Activated T-helper 1 cell treated with Interleukin-2 at 50 U/mL for 16 hours (primary cell): ENCODE results near the gene CLDN22.

ENCODE experiments used
- DNase-seq: peaks from one replicate; pipeline ENCODE4 v3.0.0-alpha.2; 2020; ENCODE audit warnings: low read depth

CLDN22 gene

DNA sequence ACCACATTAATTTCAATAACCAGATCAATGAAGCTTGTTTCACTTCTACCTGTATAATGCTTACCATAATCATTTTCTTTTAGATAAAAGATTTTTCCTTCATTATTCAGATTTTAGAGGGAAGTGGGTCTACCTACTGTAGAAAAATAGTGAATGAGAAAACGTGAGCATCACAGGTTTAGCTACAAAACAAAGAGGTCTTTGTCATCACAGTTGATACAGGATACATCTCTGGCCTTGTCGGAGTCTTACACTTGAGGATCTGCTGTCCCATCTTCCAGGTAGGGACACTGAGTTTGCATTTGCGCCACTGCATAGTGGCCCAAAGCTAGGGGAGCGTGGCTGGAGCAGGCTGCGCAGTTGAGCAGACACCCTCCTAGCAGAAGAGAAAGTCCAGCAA, 1.4 kb upstream of the CLDN22 start:
- DNase-seq, result no peak

GRCh38 chr4:183321079-183321478, 1.0 kb upstream of the CLDN22 start:
- DNase-seq, result no peak

- DNase-seq, result no peak
Measured at GRCh38 chr4:183318656-183319055, 1.4 kb downstream of the CLDN22 start.

- no peak for DNase-seq
Measured at GRCh38 chr4:183314806-183315205, 5.3 kb downstream of the CLDN22 start.

DNA sequence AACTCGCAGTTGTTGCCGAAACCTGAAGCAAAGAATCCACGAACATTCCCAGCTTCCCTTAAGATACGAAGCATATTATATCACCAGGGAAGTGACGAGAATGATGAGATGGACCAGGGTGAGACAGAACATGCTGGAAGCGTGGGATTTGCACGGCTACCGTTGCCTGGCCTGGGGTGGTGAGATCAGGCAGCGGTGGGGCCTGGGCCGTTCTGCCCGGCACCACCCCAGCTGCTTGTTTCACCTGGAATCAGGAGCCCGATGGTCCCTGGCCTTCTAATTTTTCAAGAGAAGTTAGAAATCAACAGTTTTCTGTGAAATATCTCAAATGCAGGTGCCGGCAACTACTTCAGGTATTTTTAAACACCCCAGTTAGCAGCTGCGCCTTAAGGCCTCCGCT, 5.7 kb downstream of the CLDN22 start:
- DNase-seq, result no peak

GRCh38 chr4:183312841-183313240, 7.2 kb downstream of the CLDN22 start:
- DNase-seq, result no peak

DNA sequence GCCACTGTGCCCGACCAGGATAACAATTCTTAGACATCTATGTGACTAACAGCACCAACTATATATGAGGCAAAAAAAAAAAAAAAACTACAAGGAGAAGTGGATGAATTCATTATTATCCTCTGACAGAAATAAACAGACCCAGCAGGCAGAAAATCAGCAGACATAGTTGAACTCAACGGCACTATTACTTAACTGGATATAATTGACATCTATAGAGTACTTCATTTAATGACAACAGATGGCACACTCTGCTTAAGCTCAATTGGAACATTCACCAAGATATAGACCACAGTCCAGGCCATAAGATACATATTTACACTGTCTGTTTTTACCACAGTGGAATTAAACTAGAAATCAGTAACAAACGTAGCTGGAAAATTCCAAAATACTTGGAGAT, 13.3 kb downstream of the CLDN22 start:
- no peak for DNase-seq

DNA sequence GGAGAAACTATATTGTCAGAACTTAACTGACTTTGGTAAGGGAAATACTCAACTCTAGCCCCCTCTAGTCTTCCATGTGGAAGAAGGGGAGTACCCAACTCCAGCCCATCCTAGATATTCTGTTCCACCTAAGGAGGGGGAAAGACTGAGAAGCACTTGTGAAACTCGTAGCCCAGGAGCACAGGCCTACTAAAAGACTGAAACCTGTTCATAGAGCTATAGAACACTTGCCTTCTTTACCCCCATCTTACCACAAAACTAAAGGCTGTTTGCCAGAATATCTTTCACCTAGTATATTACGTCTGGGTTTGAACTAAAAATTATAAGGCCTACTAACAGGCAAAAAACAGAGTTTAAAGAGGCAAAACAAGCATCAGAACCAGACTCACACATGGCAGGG, 15.5 kb downstream of the CLDN22 start:
- no peak for DNase-seq

GRCh38 chr4:183304067-183304466, 16.0 kb downstream of the CLDN22 start:
- no peak for DNase-seq

DNA sequence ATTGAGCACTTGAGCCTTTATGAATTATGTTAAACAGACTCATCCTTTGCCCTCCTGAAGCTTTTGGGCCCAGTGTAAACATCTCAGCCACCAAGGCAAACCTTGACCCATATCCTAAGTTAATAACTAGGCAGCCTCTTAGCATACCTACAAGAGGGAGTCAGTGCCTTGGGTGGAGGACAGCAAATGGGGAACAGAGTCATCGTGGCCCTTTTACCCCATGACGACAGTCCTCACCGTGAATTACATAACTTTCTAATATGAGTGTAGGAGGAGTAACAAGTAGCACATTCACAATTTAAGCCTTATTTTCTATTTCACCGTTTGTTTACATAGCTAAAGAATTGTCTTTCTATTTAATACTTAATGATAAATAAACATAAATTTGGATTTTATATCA, 16.8 kb downstream of the CLDN22 start:
- DNase-seq, result no peak

DNA sequence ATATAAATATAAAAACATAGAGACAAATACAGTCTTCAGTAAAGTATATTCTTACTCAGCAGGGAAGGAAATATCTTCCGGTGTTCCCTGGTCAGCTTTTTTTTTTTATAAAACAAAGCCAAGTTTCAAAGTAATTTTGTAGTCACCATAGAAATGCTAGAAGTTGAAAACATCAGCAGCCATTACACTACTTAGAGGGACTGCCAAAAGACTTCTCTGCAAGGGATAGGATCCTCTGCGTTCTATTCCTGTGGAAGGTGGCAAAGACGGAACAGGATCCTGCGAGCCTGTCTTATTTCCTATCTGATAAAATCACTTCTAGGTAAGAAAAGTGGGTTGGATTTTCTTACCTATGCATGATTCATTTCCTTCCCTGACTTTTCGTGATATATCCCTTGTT, 19.4 kb downstream of the CLDN22 start:
- DNase-seq, result no peak

GRCh38 chr4:183300070-183300469, 20.0 kb downstream of the CLDN22 start:
- no peak for DNase-seq

DNA sequence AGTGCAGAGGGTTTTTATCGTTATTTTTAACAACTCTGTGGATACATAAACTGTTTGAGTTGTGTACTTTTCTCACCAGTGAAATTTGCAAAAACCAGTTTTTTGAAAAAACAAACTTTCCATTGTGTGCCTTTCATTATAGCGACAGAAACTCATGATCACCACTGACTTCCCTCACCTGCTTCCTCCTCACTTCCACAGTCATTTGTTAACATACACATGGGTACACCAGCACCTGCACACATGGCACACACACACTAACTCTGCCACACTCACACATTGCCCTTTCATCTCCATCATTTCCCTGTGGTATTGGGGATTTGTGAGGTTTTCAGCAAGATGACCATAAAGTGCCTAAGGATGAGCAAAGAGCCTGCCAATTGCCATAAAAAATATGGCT, 20.6 kb downstream of the CLDN22 start:
- no peak for DNase-seq

DNA sequence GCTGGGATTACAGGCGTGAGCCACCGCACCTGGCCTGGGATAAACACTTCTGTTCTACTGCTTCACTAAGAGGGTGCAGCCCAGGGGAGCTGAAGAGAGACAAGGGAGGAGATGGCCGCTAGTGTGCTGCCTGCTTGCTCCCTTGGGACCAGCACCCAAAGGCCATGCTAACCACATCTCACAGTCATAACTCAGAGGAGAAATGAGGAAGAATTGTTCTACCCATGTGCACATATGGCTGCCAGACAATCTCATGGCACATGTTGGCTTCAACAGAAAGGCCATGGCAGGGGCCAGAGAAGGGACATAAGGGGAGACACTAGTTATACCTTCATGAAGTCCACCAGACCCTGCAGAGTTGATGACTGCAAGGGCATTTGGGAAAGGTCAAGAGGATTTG, 22.4 kb downstream of the CLDN22 start:
- DNase-seq, result no peak

GRCh38 chr4:183295711-183296110, 24.4 kb downstream of the CLDN22 start:
- no peak for DNase-seq

- DNase-seq, result no peak
Measured at GRCh38 chr4:183291070-183291469, 29.0 kb downstream of the CLDN22 start.

GRCh38 chr4:183289688-183290087, 30.4 kb downstream of the CLDN22 start:
- DNase-seq, result no peak

GRCh38 chr4:183288955-183289354, 31.1 kb downstream of the CLDN22 start:
- no peak for DNase-seq

DNA sequence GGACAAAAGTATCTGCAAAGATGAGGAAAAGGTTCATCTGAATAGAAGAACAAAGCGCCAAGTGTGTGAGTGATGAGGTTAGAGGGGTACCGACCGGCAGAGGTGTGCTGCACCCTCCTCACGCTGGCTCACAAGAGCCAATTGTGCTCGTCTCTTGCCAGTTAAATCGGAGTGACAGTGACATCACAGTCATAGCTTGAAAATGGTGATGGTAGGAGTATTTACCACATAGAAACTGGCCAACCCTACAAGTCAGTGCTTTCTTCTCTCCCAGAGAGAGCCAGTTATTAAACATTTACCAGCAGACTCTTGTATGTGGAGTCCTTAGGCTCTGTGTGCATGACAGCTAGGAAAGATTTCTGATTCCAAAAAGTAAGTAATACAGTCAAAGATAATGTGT, 32.4 kb downstream of the CLDN22 start:
- DNase-seq, result no peak

- no peak for DNase-seq
Measured at GRCh38 chr4:183287309-183287659, 32.8 kb downstream of the CLDN22 start.

- no peak for DNase-seq
Measured at GRCh38 chr4:183286590-183287308, 33.3 kb downstream of the CLDN22 start.

DNA sequence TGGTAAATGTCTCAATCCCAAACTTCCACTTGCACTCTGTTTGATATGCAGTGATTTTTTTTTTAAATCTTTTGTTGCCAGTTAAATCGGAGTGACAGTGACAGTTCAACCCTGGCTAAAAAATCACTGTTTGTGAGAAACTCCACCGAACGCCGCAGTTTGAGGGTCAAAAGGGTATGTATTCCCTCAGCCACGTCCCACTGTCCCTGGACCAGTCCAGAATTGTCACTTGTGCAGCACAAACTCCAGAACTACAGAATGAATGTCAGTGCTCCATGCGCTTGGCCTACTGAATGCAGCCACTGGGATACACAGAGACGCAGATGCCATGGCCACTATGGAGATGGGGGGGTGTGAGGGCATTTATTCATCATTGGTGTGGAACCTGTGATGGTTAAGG, 34.2 kb downstream of the CLDN22 start:
- DNase-seq, result no peak

GRCh38 chr4:183284965-183285364, 35.1 kb downstream of the CLDN22 start:
- DNase-seq, result no peak

GRCh38 chr4:183284258-183284785, 35.8 kb downstream of the CLDN22 start:
- DNase-seq, result no peak
